Left lung (tissue), 10 donors: ENCODE data around the gene MEOX2. TPM values are rescaled to one million over a fixed set of nuclear protein-coding genes. Genes with fewer than 3 reads are reported as not detected.

ENCODE experiments used
- ATAC-seq: fragments of 200-7000 bp; cut with Tn5 transposase; one replicate; pipeline ENCODE4 v1.9.1; 2020; ENCODE audit warnings: moderate library complexity
- DNase-seq, 4 donors: peaks; one replicate each; pipeline ENCODE4 v3.0.0-alpha.2; 2013 to 2020
- H3K27ac ChIP-seq, 2 donors: fragments of 200-600 bp; sonication (generic) in 1 of 2; one replicate each; pipeline versions ENCODE4 v1.5.0 to v1.8.0; 2020 to 2021
- H3K27me3 ChIP-seq, 2 donors: fragments of 200-600 bp; sonication (generic) in 1 of 2; one replicate each; pipeline versions ENCODE4 v1.5.0 to v1.8.0; 2020 to 2021
- H3K36me3 ChIP-seq, 2 donors: fragments of 200-600 bp; sonication (generic) in 1 of 2; one replicate each; pipeline versions ENCODE4 v1.5.0 to v1.8.0; 2020 to 2021
- H3K4me1 ChIP-seq, 2 donors: fragments of 200-600 bp; one replicate each; pipeline ENCODE4 v1.8.0; 2021
- H3K4me3 ChIP-seq, 2 donors: fragments of 200-600 bp; sonication (generic) in 1 of 2; one replicate each; pipeline versions ENCODE4 v1.5.0 to v1.8.0; 2020 to 2021; ENCODE audit warnings: mild to moderate bottlenecking in 1 of 2
- H3K9me3 ChIP-seq, 2 donors: fragments of 200-600 bp; sonication (generic) in 1 of 2; one replicate each; pipeline versions ENCODE4 v1.5.0 to v1.8.0; 2020 to 2021
- intact Hi-C, 2 donors: fragments of 100-400 bp; cut with DNase I; formaldehyde crosslinking; loops; one replicate each; pipeline versions ENCODE4 v1.11.2 to v1.14.2; 2022
- polyA plus RNA-seq, 6 donors: library from polyadenylated mRNA; unstranded; fragments of 120-200 nt; gene quantifications; one replicate each; pipeline ENCODE4 v1.2.1, GENCODE V29; 2013; ENCODE audit not compliant: insufficient read length in 6 of 6
- total RNA-seq, 2 donors: library from RNA; stranded (reverse); fragmentation: NEBNext Ultra II Directional; extraction: Animal tissue kit (Norgen Biotek cat#: 25700); gene quantifications; one replicate each; pipeline ENCODE4 v1.2.1, GENCODE V29; 2021
- TF ChIP-seq, protein P1 (sequence below), 2 donors: fragments of 200-600 bp; sonication (generic) in 1 of 2; IDR thresholded peaks; one replicate each; pipeline versions ENCODE4 v1.5.0 to v1.8.0; 2021; ENCODE audit warnings: antibody characterized with exemption in 2 of 2
- donor health status: DM: no; HTN: yes; CAD: no.
- donor health status: DM: no; HTN: no; CAD: no.

MEOX2 gene
- total and polyA plus RNA-seq, 8 donors: 25.2 to 224 (median 174) TPM

GRCh38 chr7:15682751-15683245 lies 3.7 kb downstream of the MEOX2 start:
- peak overlapping the region; percentile 5 to 19 for H3K27ac ChIP-seq
- no peaks in the 10 kb centered on the region for H3K36me3 ChIP-seq
- ATAC-seq: no peak
- no peaks in the 10 kb centered on the region for H3K4me1 ChIP-seq
- DNase-seq: no peak
- peaks cover 34 to 56% of the 10 kb centered on the region in 2 donors for H3K27me3 ChIP-seq
- no peaks in the 10 kb centered on the region for H3K9me3 ChIP-seq
- intact Hi-C loops: no loop called here
- TF ChIP-seq, protein P1, sequence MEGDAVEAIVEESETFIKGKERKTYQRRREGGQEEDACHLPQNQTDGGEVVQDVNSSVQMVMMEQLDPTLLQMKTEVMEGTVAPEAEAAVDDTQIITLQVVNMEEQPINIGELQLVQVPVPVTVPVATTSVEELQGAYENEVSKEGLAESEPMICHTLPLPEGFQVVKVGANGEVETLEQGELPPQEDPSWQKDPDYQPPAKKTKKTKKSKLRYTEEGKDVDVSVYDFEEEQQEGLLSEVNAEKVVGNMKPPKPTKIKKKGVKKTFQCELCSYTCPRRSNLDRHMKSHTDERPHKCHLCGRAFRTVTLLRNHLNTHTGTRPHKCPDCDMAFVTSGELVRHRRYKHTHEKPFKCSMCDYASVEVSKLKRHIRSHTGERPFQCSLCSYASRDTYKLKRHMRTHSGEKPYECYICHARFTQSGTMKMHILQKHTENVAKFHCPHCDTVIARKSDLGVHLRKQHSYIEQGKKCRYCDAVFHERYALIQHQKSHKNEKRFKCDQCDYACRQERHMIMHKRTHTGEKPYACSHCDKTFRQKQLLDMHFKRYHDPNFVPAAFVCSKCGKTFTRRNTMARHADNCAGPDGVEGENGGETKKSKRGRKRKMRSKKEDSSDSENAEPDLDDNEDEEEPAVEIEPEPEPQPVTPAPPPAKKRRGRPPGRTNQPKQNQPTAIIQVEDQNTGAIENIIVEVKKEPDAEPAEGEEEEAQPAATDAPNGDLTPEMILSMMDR (IDR thresholded peaks at IDR 0.05): no peak
- peak overlapping the region; percentile 3 to 36 for H3K4me3 ChIP-seq

DNA sequence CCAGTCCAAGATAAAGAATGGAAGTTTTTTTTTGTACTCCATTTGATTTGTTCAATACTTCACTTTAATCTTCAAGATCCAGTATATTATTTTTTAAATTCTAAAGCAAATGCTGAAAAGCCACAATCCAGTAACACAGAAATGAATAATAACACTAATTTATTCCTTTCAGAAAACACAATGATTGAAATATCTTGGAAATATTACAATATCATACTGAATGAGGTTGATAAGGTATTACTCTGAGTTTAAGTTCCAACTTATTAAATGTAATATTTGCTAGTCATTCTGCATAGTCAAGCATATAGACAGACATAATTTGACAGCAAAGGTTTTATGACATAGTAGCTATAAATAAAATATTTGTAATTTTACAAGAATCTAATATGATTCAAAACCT lies 4.4 kb downstream of the MEOX2 start:
- intact Hi-C loops: no loop called here
- H3K27ac ChIP-seq: peak overlapping the region; percentile 5 to 23

DNA sequence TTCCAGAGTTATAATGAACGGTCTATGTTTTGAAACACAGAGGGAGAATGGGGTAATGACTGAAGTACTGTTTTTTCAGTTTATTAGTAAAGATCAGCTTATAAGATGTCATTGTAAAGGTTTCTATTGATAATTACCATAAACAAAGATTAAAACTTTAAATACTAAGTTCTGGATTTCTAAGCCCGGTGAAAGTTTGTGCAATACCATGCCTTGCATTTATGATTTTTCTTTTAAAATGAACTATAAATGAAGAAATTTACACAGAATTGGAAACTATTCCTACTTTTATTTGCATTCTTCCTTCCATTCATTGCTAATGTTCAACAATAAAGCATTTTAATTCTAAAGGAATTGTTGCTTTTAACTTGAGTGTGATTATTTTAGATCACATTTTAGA lies 4.9 kb downstream of the MEOX2 start:
- no peak for DNase-seq
- Histone ChIP-seq H3K4me1 (no peaks in the 10 kb centered on the region), H3K36me3 (no peaks in the 10 kb centered on the region), H3K27ac (peak overlapping the region; percentile 5 to 23), H3K4me3 (peak overlapping the region in 1 of 2 donors; percentile 36), H3K27me3 (peaks cover 23 to 44% of the 10 kb centered on the region in 2 donors), H3K9me3 (no peaks in the 10 kb centered on the region)
- intact Hi-C loops: no loop called here
- TF ChIP-seq, protein P1 (IDR thresholded peaks at IDR 0.05): no peak
- ATAC-seq: no peak

More for the DNA sequence above, 4.4 kb downstream of the MEOX2 start:
- ATAC-seq: no peak
- H3K9me3 ChIP-seq: no peaks in the 10 kb centered on the region
- TF ChIP-seq, protein P1 (IDR thresholded peaks at IDR 0.05): no peak
- H3K4me1 ChIP-seq: no peaks in the 10 kb centered on the region
- no peak for DNase-seq
- no peaks in the 10 kb centered on the region for H3K36me3 ChIP-seq
- peak overlapping the region in 1 of 2 donors; percentile 36 for H3K4me3 ChIP-seq
- peaks cover 27 to 49% of the 10 kb centered on the region in 2 donors for H3K27me3 ChIP-seq

DNA sequence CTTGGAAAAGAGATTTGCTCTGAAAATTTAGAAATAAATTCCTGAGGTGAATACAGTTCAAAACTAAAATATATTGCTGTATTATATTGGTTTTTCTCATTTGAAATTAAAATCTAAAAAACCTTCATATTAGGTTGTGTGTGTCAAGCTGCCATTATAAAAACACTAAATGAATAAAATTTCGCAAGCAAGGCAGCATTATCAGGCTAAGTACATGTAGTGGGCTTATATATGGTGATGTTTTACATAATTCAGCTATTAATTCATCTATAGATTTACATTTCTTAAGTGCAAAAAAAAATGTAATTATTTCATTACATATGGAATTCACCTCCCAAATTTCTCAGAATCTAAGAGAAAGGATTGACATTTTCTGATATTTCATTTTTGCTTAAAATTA lies 5.3 kb downstream of the MEOX2 start:
- ATAC-seq (no peak), DNase-seq (no peak)
- Histone ChIP-seq H3K4me3 (no peak overlapping the region), H3K36me3 (no peaks in the 10 kb centered on the region), H3K9me3 (no peaks in the 10 kb centered on the region), H3K4me1 (no peaks in the 10 kb centered on the region), H3K27me3 (peaks cover 18 to 40% of the 10 kb centered on the region in 2 donors), H3K27ac (peak overlapping the region in 1 of 2 donors; percentile 7)
- intact Hi-C loops: no loop called here
- TF ChIP-seq, protein P1 (IDR thresholded peaks at IDR 0.05): no peak

GRCh38 chr7:15680446-15680845 lies 6.0 kb downstream of the MEOX2 start:
- H3K4me1 ChIP-seq: no peaks in the 10 kb centered on the region
- peak overlapping the region; percentile 26 to 35 for H3K27ac ChIP-seq
- H3K4me3 ChIP-seq: no peak overlapping the region
- no peaks in the 10 kb centered on the region for H3K36me3 ChIP-seq
- H3K27me3 ChIP-seq: peaks cover 12 to 32% of the 10 kb centered on the region in 2 donors
- intact Hi-C loops: no loop called here
- ATAC-seq (no peak), DNase-seq (no peak)
- no peaks in the 10 kb centered on the region for H3K9me3 ChIP-seq
- TF ChIP-seq, protein P1 (IDR thresholded peaks at IDR 0.05): no peak
